H9 (cell line): ENCODE measurements around the gene IBA57. TPM values are rescaled to one million over a fixed set of nuclear protein-coding genes. Genes with fewer than 3 reads are reported as not detected.
A peak's percentile ranks its signal among the peaks of the same experiment; 100 is the strongest.

Experiments
- DNase-seq: peaks from one replicate; pipeline ENCODE4 v3.0.0-alpha.2; 2017
- H2AFZ ChIP-seq: one replicate; pipeline ENCODE4 v1.6.1; 2013; ENCODE audit warnings: mild to moderate bottlenecking, low read length, control low read depth, moderate library complexity
- H2AK5ac ChIP-seq: 2 replicates; pipeline ENCODE4 v1.6.1; 2013; ENCODE audit warnings: low read length, control low read depth, mixed read lengths; ENCODE audit not compliant: insufficient read length
- H2BK120ac ChIP-seq: one replicate; pipeline ENCODE4 v1.6.1; 2013; ENCODE audit warnings: low read depth, mild to moderate bottlenecking, low read length, control low read depth, inconsistent platforms; ENCODE audit not compliant: poor library complexity, severe bottlenecking
- H2BK12ac ChIP-seq: 2 replicates; pipeline ENCODE4 v1.6.1; 2013; ENCODE audit warnings: low read length, control low read depth, mixed read lengths, low read depth; ENCODE audit not compliant: insufficient read length
- H2BK15ac ChIP-seq: 2 replicates; pipeline ENCODE4 v1.6.1; 2013; ENCODE audit warnings: low read depth, low read length, control low read depth
- H2BK20ac ChIP-seq: one replicate; pipeline ENCODE4 v1.6.1; 2013; ENCODE audit warnings: low read depth, mild to moderate bottlenecking, low read length, control low read depth, inconsistent platforms; ENCODE audit not compliant: poor library complexity, severe bottlenecking
- H2BK5ac ChIP-seq: 2 replicates; pipeline ENCODE4 v1.6.1; 2013; ENCODE audit warnings: low read length, control low read depth, mixed read lengths; ENCODE audit not compliant: insufficient read length
- H3K14ac ChIP-seq: 2 replicates; pipeline ENCODE4 v1.6.1; 2013; ENCODE audit warnings: low read length, control low read depth; ENCODE audit not compliant: insufficient read depth
- H3K18ac ChIP-seq: 2 replicates; pipeline ENCODE4 v1.6.1; 2013; ENCODE audit warnings: low read depth, mild to moderate bottlenecking, mixed read lengths, low read length, control low read depth; ENCODE audit not compliant: insufficient read length
- H3K23ac ChIP-seq: 2 replicates; pipeline ENCODE4 v1.6.1; 2013; ENCODE audit warnings: low read length, control low read depth, mixed read lengths, low read depth; ENCODE audit not compliant: insufficient read length
- H3K23me2 ChIP-seq: 2 replicates; pipeline ENCODE4 v1.6.1; 2013; ENCODE audit warnings: low read depth, mild to moderate bottlenecking, mixed read lengths, low read length, control low read depth; ENCODE audit not compliant: insufficient read length, poor library complexity, severe bottlenecking
- H3K27ac ChIP-seq: 2 replicates; pipeline ENCODE4 v1.5.1; 2013; ENCODE audit warnings: low read length, control low read depth, mixed read lengths, low read depth; ENCODE audit not compliant: insufficient read length
- H3K27me3 ChIP-seq: 2 replicates; pipeline ENCODE4 v1.6.1; 2013; ENCODE audit warnings: low read length, control low read depth, inconsistent platforms; ENCODE audit not compliant: insufficient read depth
- H3K4ac ChIP-seq: 2 replicates; pipeline ENCODE4 v1.6.1; 2013; ENCODE audit warnings: low read depth, mild to moderate bottlenecking, control low read depth, inconsistent platforms, low read length, moderate library complexity
- H3K4me1 ChIP-seq: 2 replicates; pipeline ENCODE4 v1.6.1; 2013; ENCODE audit warnings: low read length, control low read depth, inconsistent platforms; ENCODE audit not compliant: insufficient read depth
- H3K4me2 ChIP-seq: 2 replicates; pipeline ENCODE4 v1.6.1; 2013; ENCODE audit warnings: low read length, control low read depth, mixed read lengths; ENCODE audit not compliant: insufficient read length, insufficient read depth
- H3K56ac ChIP-seq: 2 replicates; pipeline ENCODE4 v1.6.1; 2013; ENCODE audit warnings: low read depth, mild to moderate bottlenecking, mixed read lengths, low read length, control low read depth; ENCODE audit not compliant: insufficient read length
- H3K79me1 ChIP-seq: 2 replicates; pipeline ENCODE4 v1.6.1; 2013; ENCODE audit warnings: low read depth, mild to moderate bottlenecking, moderate library complexity, low read length, control low read depth, inconsistent platforms; ENCODE audit not compliant: insufficient read depth, poor library complexity, severe bottlenecking
- H3K79me2 ChIP-seq: 2 replicates; pipeline ENCODE4 v1.6.1; 2013; ENCODE audit warnings: low read length, control low read depth, inconsistent platforms; ENCODE audit not compliant: insufficient read depth
- H3K9ac ChIP-seq: 2 replicates; pipeline ENCODE4 v1.6.1; 2013; ENCODE audit warnings: low read length, control low read depth, mixed read lengths; ENCODE audit not compliant: insufficient read length; ENCODE audit errors: extremely low read depth
- H3K9me3 ChIP-seq: one replicate; pipeline ENCODE4 v1.6.1; 2013; ENCODE audit warnings: low read depth, low read length, inconsistent platforms; ENCODE audit not compliant: control insufficient read depth
- H3T11ph ChIP-seq: one replicate; pipeline ENCODE4 v1.6.1; 2013; ENCODE audit warnings: mild to moderate bottlenecking, low read length, control low read depth, inconsistent platforms
- H4K20me1 ChIP-seq: one replicate; pipeline ENCODE4 v1.6.1; 2013; ENCODE audit not compliant: control insufficient read depth, insufficient read length, insufficient read depth
- H4K5ac ChIP-seq: 2 replicates; pipeline ENCODE4 v1.6.1; 2013; ENCODE audit warnings: low read depth, mild to moderate bottlenecking, mixed read lengths, low read length, control low read depth; ENCODE audit not compliant: insufficient read length
- H4K8ac ChIP-seq: replicated peaks from 2 replicates; pipeline ENCODE4 v1.6.1; 2013; ENCODE audit warnings: low read length, control low read depth, mixed read lengths, low read depth; ENCODE audit not compliant: insufficient read length
- H4K91ac ChIP-seq: 2 replicates; pipeline ENCODE4 v1.6.1; 2013; ENCODE audit warnings: low read depth, mild to moderate bottlenecking, moderate library complexity, mixed read lengths, low read length, control low read depth; ENCODE audit not compliant: insufficient read length
- H3K27ac Mint-ChIP-seq, 3 experiments: 2 replicates in 2 of 3; 3 replicates in 1 of 3; pipeline ENCODE4 v1.8.0; 2020 to 2021; ENCODE audit warnings: mixed read lengths in 3 of 3, mild to moderate bottlenecking in 1 of 3, moderate library complexity in 1 of 3
- H3K27me3 Mint-ChIP-seq: 2 replicates; pipeline ENCODE4 v1.8.0; 2021; ENCODE audit warnings: low read depth, mild to moderate bottlenecking, moderate library complexity, mixed read lengths
- H3K36me3 Mint-ChIP-seq, 3 experiments: 2 replicates in 2 of 3; 3 replicates in 1 of 3; pipeline ENCODE4 v1.8.0; 2020 to 2021; ENCODE audit warnings: low read depth in 3 of 3, mixed read lengths in 3 of 3; ENCODE audit not compliant: insufficient read depth in 1 of 3
- H3K4me1 Mint-ChIP-seq, 2 experiments: 2 replicates each; pipeline ENCODE4 v1.8.0; 2020; ENCODE audit warnings: mixed read lengths in 2 of 2
- H3K4me3 Mint-ChIP-seq, 2 experiments: 2 replicates in 1 of 2; 3 replicates in 1 of 2; pipeline ENCODE4 v1.8.0; 2020 to 2021; ENCODE audit warnings: mild to moderate bottlenecking in 2 of 2, mixed read lengths in 2 of 2, moderate library complexity in 1 of 2
- H3K9me3 Mint-ChIP-seq, 2 experiments: 2 replicates in 1 of 2; 3 replicates in 1 of 2; pipeline ENCODE4 v1.8.0; 2020; ENCODE audit warnings: mild to moderate bottlenecking in 2 of 2, mixed read lengths in 2 of 2, moderate library complexity in 1 of 2
- WGBS: extraction: QIAGEN DNeasy Blood & Tissue Kit; methylation state at CpG from one replicate; pipeline ENCODE4 v1.1.7; 2013; ENCODE audit warnings: missing lambda C conversion rate, low lambda C conversion rate, mixed read lengths; ENCODE audit not compliant: insufficient read length; ENCODE audit errors: extremely low coverage; 5-methylcytosine and 5-hydroxymethylcytosine counted together
- total RNA-seq: library from RNA; stranded (reverse); gene quantifications from 2 replicates; pipeline ENCODE4 v1.2.1, GENCODE V29; 2021
- TF ChIP-seq, protein P1 (sequence below): fragments of 200-600 bp; sonication (generic); conservative IDR thresholded peaks from 3 replicates; pipeline ENCODE4 v1.8.0; 2021; ENCODE audit warnings: antibody characterized with exemption, mild to moderate bottlenecking

IBA57 gene
- total RNA-seq, 1 experiment from 2014 or later = 12.6 TPM

DNA sequence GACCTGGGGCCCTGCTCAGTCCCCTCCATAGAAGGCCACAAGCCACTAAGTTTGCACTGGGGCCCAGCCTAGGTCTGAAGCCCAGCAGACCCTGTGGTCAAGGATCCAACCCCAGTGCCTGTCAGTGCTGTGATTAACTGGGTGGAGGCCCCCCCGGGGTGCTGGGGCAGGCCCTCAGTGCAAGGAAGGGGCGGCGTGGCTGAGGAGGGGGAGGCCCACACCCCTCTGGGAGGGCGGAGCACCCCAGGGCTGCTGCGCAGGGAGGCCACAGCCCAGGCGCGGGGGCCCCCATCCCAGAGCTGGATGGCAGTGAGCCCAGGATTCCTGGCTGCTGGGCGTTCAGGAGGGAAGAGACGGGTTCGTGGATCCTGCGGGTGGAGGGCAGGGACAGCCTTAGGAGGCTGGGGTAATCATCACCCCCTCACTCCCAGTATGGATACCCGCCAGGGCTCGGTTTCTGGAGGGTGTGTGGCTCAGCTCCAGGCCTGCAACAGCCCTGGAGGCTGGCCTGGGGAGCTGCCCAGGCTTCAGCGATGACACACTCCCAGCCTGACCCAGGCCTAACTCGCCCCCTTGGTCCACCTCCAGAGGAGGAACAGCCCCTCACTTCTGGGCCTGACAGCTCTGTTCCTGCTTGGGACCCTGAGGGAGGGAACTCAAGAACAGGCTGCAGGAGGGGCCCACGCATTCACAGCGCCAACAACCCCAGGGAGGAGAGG lies 15.0 kb upstream of the IBA57 start:
- no peaks in the 10 kb centered on the region for H3K9me3 ChIP-seq
- H3K14ac ChIP-seq = no peak overlapping the region
- H3K4ac ChIP-seq = no peak overlapping the region
- no peak overlapping the region for H2BK15ac ChIP-seq
- WGBS = no CpG with 5 or more reads among the region's 17 CpGs
- no peak overlapping the region for H3K9ac ChIP-seq
- no peak overlapping the region for H3K27ac ChIP-seq
- H3K4me3 Mint-ChIP-seq = no peak overlapping the region
- no peaks in the 10 kb centered on the region for H3K79me1 ChIP-seq
- TF ChIP-seq, protein P1, sequence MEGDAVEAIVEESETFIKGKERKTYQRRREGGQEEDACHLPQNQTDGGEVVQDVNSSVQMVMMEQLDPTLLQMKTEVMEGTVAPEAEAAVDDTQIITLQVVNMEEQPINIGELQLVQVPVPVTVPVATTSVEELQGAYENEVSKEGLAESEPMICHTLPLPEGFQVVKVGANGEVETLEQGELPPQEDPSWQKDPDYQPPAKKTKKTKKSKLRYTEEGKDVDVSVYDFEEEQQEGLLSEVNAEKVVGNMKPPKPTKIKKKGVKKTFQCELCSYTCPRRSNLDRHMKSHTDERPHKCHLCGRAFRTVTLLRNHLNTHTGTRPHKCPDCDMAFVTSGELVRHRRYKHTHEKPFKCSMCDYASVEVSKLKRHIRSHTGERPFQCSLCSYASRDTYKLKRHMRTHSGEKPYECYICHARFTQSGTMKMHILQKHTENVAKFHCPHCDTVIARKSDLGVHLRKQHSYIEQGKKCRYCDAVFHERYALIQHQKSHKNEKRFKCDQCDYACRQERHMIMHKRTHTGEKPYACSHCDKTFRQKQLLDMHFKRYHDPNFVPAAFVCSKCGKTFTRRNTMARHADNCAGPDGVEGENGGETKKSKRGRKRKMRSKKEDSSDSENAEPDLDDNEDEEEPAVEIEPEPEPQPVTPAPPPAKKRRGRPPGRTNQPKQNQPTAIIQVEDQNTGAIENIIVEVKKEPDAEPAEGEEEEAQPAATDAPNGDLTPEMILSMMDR = no peak
- H3K4me1 ChIP-seq = no peaks in the 10 kb centered on the region
- H3K27ac Mint-ChIP-seq = no peak overlapping the region
- no peak overlapping the region for H3T11ph ChIP-seq
- H3K27me3 ChIP-seq = no peaks in the 10 kb centered on the region
- H3K23me2 ChIP-seq = no peaks in the 10 kb centered on the region
- DNase-seq = peak; percentile 24
- no peak overlapping the region for H4K8ac ChIP-seq
- H3K36me3 Mint-ChIP-seq = no peaks in the 10 kb centered on the region
- H4K20me1 ChIP-seq = no peaks in the 10 kb centered on the region
- no peak overlapping the region for H4K91ac ChIP-seq
- H3K79me2 ChIP-seq = no peaks in the 10 kb centered on the region
- no peak overlapping the region for H2BK12ac ChIP-seq
- H4K5ac ChIP-seq = no peak overlapping the region
- no peak overlapping the region for H3K4me2 ChIP-seq
- H3K23ac ChIP-seq = no peak overlapping the region
- no peak overlapping the region for H3K56ac ChIP-seq
- peaks cover 3 to 9% of the 10 kb centered on the region in 2 experiments; a peak in 2 of 4 replicates for H3K4me1 Mint-ChIP-seq
- no peak overlapping the region for H2BK120ac ChIP-seq
- H3K27me3 Mint-ChIP-seq = no peaks in the 10 kb centered on the region
- H3K18ac ChIP-seq = no peak overlapping the region
- no peak overlapping the region for H2BK5ac ChIP-seq
- H2AFZ ChIP-seq = no peak overlapping the region
- H2BK20ac ChIP-seq = no peak overlapping the region
- H3K9me3 Mint-ChIP-seq = no peaks in the 10 kb centered on the region
- no peak overlapping the region for H2AK5ac ChIP-seq
